ENCODE results near the gene MAML3. TPM values are rescaled to one million over a fixed set of nuclear protein-coding genes. Genes with fewer than 3 reads are reported as not detected.
"Not testable (repeated sequence)": the region's sequence is repeated elsewhere in the genome, so short reads cannot be mapped to it uniquely, and the experiment has no call there.

Gene MAML3
- polyA plus RNA-seq, 4 donors = 1.4 to 10.3 (median 3.4) TPM

DNA sequence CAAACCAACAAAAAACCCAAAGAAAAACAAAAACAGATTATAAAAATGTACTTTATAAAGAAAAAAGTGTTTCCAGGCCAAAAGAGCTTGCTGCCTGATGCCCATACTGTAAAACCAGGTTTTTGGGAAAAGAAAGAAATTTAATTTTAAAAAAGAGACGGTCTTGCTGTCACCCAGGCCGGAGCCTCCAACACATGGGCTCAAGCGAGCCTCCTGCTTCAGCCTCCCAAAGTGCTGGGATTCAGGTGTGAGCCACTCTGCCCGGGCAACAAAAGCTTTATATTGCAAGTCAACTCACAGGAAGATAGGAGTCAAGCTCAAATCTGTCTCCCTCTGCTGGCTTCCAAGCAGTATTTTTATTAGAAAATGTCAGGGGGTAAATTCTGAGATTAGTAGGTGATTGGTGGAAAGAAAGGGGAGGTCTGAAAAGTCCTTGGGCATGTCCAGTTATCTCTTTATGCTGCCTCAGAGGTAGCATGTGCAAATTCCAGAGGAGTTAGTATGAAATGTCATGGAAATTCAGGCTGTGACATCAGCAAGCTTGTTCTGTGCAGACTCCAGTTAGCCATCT, 449.0 kb downstream of the MAML3 start:
- Histone ChIP-seq H3K4me1 (ENCODE audit: control insufficient read depth in 3 of 3, insufficient read depth in 2 of 3, low read depth in 1 of 3, low read length in 2 of 3) (no peaks in the 10 kb centered on the region), H3K36me3 (ENCODE audit: control insufficient read depth in 3 of 3, insufficient read depth in 2 of 3, low read depth in 1 of 3, low read length in 3 of 3) (peaks cover 7 to 20% (median 11%) of the 10 kb centered on the region in 3 donors), H3K27me3 (ENCODE audit: control insufficient read depth in 3 of 3, insufficient read depth in 3 of 3, low read length in 3 of 3) (no peaks in the 10 kb centered on the region), H3K27ac (ENCODE audit: low read depth in 1 of 3, low read length in 2 of 3) (no peak overlapping the region), H3K9me3 (ENCODE audit: control insufficient read depth in 2 of 2, insufficient read depth in 1 of 2, low read depth in 1 of 2, low read length in 1 of 2) (no peaks in the 10 kb centered on the region), H3K4me3 (ENCODE audit: low read depth in 1 of 3, low read length in 3 of 3) (no peak overlapping the region)
- WGBS, 3 donors = 95 to 98% (median 95%) methylated on average over 4 of the region's 4 CpGs
- DNase-seq (peak in 1 of 2 donors; percentile 16), FAIRE-seq (no peak)

DNA sequence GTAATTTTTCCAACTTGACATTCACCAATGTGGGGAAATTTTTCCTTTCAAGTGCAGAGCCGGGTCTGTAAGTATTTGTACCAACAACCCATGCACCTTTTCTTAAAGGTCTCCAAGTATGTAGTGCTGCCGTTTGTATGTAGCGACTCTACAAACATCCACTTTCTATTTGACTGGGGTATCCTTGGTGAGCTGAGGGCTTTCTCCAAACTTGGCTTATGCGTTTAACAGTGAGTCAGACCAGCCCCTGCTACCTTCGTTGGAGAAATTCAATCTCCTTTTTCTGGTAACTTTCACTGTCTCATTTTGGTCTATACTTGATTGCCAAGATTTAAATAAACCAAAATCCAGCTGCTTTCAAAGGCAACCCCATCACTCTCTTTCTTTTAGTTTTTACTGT, 453.4 kb downstream of the MAML3 start:
- no peak for FAIRE-seq
- Histone ChIP-seq H3K27ac (ENCODE audit: low read depth in 1 of 3, low read length in 2 of 3) (no peak overlapping the region), H3K36me3 (ENCODE audit: control insufficient read depth in 3 of 3, insufficient read depth in 2 of 3, low read depth in 1 of 3, low read length in 3 of 3) (peaks cover 8 to 24% (median 14%) of the 10 kb centered on the region in 3 donors), H3K4me3 (ENCODE audit: low read depth in 1 of 3, low read length in 3 of 3) (no peak overlapping the region), H3K4me1 (ENCODE audit: control insufficient read depth in 3 of 3, insufficient read depth in 2 of 3, low read depth in 1 of 3, low read length in 2 of 3) (no peaks in the 10 kb centered on the region), H3K9me3 (ENCODE audit: control insufficient read depth in 2 of 2, insufficient read depth in 1 of 2, low read depth in 1 of 2, low read length in 1 of 2) (peaks cover 0 to 3% of the 10 kb centered on the region in 2 donors), H3K27me3 (ENCODE audit: control insufficient read depth in 3 of 3, insufficient read depth in 3 of 3, low read length in 3 of 3) (no peaks in the 10 kb centered on the region)
- 76 to 83% (median 78%) methylated on average over 5 of the region's 5 CpGs for WGBS, 3 donors
- no peak for DNase-seq

DNA sequence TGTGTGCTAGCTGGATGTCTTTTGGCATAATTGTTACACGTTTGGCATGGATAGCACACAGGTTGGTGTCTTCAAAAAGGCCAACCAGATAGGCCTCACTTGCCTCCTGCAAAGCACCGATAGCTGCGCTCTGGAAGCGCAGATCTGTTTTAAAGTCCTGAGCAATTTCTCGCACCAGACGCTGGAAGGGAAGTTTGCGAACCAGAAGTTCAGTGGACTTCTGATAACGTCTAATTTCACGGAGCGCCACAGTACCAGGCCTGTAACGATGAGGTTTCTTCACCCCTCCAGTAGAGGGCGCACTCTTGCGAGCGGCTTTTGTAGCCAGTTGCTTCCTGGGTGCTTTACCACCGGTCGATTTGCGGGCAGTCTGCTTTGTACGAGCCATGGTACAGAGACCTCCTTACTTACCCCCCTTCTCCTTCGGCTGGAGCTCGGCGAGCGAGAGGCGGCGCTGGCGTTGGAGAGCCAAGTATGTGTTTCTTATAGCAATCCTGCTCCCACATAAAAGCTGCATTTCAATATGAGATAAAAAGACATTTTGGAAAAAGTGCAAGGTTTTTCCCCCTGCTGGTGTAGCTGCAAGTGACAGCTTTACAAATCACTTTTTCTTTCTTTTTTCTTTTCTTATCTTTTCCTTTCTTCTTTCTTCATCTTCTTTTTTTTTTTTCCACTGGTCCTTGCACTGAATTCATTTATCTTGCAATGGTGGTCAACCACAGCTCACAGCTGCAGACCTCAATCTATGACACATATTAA, 455.6 kb downstream of the MAML3 start:
- FAIRE-seq; DNase-seq; H3K9me3 ChIP-seq (ENCODE audit: control insufficient read depth in 2 of 2, insufficient read depth in 1 of 2, low read depth in 1 of 2, low read length in 1 of 2); H3K27me3 ChIP-seq (ENCODE audit: control insufficient read depth in 3 of 3, insufficient read depth in 3 of 3, low read length in 3 of 3); H3K4me1 ChIP-seq (ENCODE audit: control insufficient read depth in 3 of 3, insufficient read depth in 2 of 3, low read depth in 1 of 3, low read length in 2 of 3); H3K4me3 ChIP-seq (ENCODE audit: low read depth in 1 of 3, low read length in 3 of 3); H3K27ac ChIP-seq (ENCODE audit: low read depth in 1 of 3, low read length in 2 of 3): not testable (repeated sequence)
- WGBS, 3 donors = 96 to 99% (median 99%) methylated on average over 14 to 17 of the region's 25 CpGs
- peaks cover 6 to 15% (median 11%) of the 10 kb centered on the region in 3 donors for H3K36me3 ChIP-seq (ENCODE audit: control insufficient read depth in 3 of 3, insufficient read depth in 2 of 3, low read depth in 1 of 3, low read length in 3 of 3)

DNA sequence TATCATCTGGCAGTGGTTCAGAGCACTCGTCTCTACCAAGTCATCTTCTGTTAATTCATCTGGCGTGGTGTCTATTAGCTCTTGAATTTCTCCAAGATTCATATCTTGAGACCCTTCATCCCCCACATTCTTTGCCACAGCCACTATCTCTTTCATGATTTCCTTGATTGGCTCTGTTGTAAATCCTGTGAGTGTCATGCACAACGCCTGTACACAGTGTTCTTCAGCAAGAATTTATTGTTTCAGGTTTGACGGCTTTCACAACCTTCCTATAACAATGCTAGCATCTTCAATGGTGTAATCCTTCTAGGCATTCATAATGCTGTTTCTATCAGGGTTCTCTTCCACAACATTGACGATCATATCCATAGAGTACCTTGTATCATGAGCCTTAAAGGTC, 457.5 kb downstream of the MAML3 start:
- Histone ChIP-seq H3K9me3 (ENCODE audit: control insufficient read depth in 2 of 2, insufficient read depth in 1 of 2, low read depth in 1 of 2, low read length in 1 of 2) (peaks cover 0 to 3% of the 10 kb centered on the region in 2 donors), H3K4me1 (ENCODE audit: control insufficient read depth in 3 of 3, insufficient read depth in 2 of 3, low read depth in 1 of 3, low read length in 2 of 3) (peaks cover 0 to 12% (median under 1%) of the 10 kb centered on the region in 3 donors), H3K36me3 (ENCODE audit: control insufficient read depth in 3 of 3, insufficient read depth in 2 of 3, low read depth in 1 of 3, low read length in 3 of 3) (peaks cover 6 to 21% (median 11%) of the 10 kb centered on the region in 3 donors), H3K27ac (ENCODE audit: low read depth in 1 of 3, low read length in 2 of 3) (no peak overlapping the region), H3K4me3 (ENCODE audit: low read depth in 1 of 3, low read length in 3 of 3) (no peak overlapping the region), H3K27me3 (ENCODE audit: control insufficient read depth in 3 of 3, insufficient read depth in 3 of 3, low read length in 3 of 3) (no peaks in the 10 kb centered on the region)
- FAIRE-seq = no peak
- no peak for DNase-seq
- WGBS, 3 donors = 90 to 95% (median 92%) methylated on average over 5 of the region's 5 CpGs

DNA sequence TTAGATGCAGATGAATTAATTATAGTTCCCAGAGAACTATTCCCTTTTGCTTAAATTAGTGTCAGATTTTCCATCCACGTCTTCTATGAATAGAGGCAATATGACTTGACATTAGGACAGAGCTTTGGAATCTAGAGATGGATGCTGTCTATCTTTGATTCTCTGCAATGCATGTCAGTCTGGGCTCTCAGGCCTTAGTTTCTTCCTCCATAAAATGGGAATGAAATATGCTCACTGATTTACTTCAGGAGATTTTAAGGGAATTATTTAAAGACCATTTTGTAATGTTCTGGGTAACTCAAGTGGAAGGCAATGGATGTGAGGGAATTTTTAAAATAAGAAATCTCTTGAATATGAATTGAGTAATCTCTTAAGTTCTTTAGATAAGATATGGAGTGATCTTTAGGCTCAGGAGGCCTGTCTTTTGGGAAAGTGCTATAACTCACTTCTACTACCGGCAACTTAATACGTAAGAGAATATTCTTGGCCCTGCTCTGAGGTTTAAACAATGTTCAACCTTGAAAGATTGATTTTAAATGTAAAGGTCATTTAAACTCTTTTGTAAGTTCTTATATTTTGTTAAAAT, 459.4 kb downstream of the MAML3 start:
- 75 to 92% (median 85%) methylated on average over 3 of the region's 3 CpGs for WGBS, 3 donors

DNA sequence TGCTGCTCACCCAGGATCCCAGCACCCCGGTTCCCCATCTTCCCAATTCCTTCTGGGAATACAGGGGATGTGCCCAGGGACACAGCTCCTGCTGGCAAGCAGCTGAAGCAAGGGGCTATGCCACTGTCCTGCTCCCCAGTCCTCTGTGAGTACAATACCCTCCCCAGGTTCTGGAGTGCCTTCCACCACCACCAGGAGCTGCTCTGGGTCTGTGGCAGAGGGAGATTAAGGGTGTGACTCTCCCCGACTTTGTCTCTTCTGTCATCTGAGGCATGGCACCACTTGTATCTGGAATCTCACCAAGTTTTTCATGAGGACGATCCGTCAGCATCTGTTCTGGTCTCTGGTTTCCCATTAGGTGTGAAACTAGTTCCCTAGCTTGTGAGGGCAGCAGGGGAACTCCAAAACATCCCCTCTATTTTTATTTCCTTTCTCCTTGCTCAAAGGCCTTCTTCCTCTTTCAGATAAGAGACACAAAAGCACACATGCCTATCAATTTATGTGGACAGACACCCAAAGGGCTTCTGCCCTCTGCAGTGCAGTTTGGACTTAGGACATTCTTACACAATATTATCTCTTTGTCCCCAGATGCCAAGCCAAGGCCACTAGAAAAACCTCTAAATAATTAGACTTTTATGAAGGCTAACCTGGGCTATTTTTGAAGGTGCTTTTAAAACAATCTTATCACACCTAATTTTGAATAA, 461.5 kb downstream of the MAML3 start:
- Histone ChIP-seq H3K9me3 (ENCODE audit: control insufficient read depth in 2 of 2, insufficient read depth in 1 of 2, low read depth in 1 of 2, low read length in 1 of 2) (peaks cover 0 to 3% of the 10 kb centered on the region in 2 donors), H3K4me1 (ENCODE audit: control insufficient read depth in 3 of 3, insufficient read depth in 2 of 3, low read depth in 1 of 3, low read length in 2 of 3) (peaks cover 0 to 44% (median 10%) of the 10 kb centered on the region in 3 donors), H3K4me3 (ENCODE audit: low read depth in 1 of 3, low read length in 3 of 3) (no peak overlapping the region), H3K27me3 (ENCODE audit: control insufficient read depth in 3 of 3, insufficient read depth in 3 of 3, low read length in 3 of 3) (no peaks in the 10 kb centered on the region), H3K36me3 (ENCODE audit: control insufficient read depth in 3 of 3, insufficient read depth in 2 of 3, low read depth in 1 of 3, low read length in 3 of 3) (peaks cover 0 to 24% (median 9%) of the 10 kb centered on the region in 3 donors), H3K27ac (ENCODE audit: low read depth in 1 of 3, low read length in 2 of 3) (peak overlapping the region; percentile 27 to 83 (median 52))
- DNase-seq = peak; percentile 53 to 69
- FAIRE-seq = no peak
- WGBS, 3 donors = 8 to 29% (median 20%) methylated on average over 4 of the region's 4 CpGs

More for the DNA sequence above, 459.4 kb downstream of the MAML3 start:
- H3K27me3 ChIP-seq (ENCODE audit: control insufficient read depth in 3 of 3, insufficient read depth in 3 of 3, low read length in 3 of 3) = no peaks in the 10 kb centered on the region
- DNase-seq (no peak), FAIRE-seq (no peak)
- peaks cover 0 to 3% of the 10 kb centered on the region in 2 donors for H3K9me3 ChIP-seq (ENCODE audit: control insufficient read depth in 2 of 2, insufficient read depth in 1 of 2, low read depth in 1 of 2, low read length in 1 of 2)
- H3K4me1 ChIP-seq (ENCODE audit: control insufficient read depth in 3 of 3, insufficient read depth in 2 of 3, low read depth in 1 of 3, low read length in 2 of 3) = peaks cover 0 to 30% (median 9%) of the 10 kb centered on the region in 3 donors
- no peak overlapping the region for H3K27ac ChIP-seq (ENCODE audit: low read depth in 1 of 3, low read length in 2 of 3)
- H3K4me3 ChIP-seq (ENCODE audit: low read depth in 1 of 3, low read length in 3 of 3) = no peak overlapping the region
- peaks cover under 1 to 23% (median 9%) of the 10 kb centered on the region in 3 donors for H3K36me3 ChIP-seq (ENCODE audit: control insufficient read depth in 3 of 3, insufficient read depth in 2 of 3, low read depth in 1 of 3, low read length in 3 of 3)

DNA sequence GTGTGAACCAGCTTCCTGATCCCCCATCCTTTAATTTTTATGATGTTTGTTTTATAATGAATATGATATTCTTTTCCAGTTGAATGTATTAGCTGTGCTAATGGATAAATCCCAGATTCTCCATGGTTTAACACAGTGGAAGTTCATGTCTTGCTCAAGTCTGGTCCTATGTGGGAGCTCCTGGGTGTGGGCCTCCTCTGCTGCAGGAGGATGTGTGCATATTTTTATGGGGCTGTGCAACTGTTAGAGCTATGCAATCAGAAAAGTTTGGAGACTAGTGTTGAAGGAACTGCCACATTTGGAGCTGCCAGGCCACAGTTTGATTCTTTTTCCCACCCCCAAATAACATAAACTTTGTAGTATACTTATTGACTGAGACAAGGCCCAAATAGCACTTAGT, 463.6 kb downstream of the MAML3 start:
- Histone ChIP-seq H3K9me3 (ENCODE audit: control insufficient read depth in 2 of 2, insufficient read depth in 1 of 2, low read depth in 1 of 2, low read length in 1 of 2) (no peaks in the 10 kb centered on the region), H3K27me3 (ENCODE audit: control insufficient read depth in 3 of 3, insufficient read depth in 3 of 3, low read length in 3 of 3) (no peaks in the 10 kb centered on the region), H3K4me1 (ENCODE audit: control insufficient read depth in 3 of 3, insufficient read depth in 2 of 3, low read depth in 1 of 3, low read length in 2 of 3) (peaks cover 8 to 62% (median 15%) of the 10 kb centered on the region in 3 donors), H3K36me3 (ENCODE audit: control insufficient read depth in 3 of 3, insufficient read depth in 2 of 3, low read depth in 1 of 3, low read length in 3 of 3) (peaks cover 0 to 24% (median 2%) of the 10 kb centered on the region in 3 donors), H3K4me3 (ENCODE audit: low read depth in 1 of 3, low read length in 3 of 3) (no peak overlapping the region), H3K27ac (ENCODE audit: low read depth in 1 of 3, low read length in 2 of 3) (peak overlapping the region in 2 of 3 donors; percentile 43 to 65)
- DNase-seq (no peak), FAIRE-seq (no peak)

DNA sequence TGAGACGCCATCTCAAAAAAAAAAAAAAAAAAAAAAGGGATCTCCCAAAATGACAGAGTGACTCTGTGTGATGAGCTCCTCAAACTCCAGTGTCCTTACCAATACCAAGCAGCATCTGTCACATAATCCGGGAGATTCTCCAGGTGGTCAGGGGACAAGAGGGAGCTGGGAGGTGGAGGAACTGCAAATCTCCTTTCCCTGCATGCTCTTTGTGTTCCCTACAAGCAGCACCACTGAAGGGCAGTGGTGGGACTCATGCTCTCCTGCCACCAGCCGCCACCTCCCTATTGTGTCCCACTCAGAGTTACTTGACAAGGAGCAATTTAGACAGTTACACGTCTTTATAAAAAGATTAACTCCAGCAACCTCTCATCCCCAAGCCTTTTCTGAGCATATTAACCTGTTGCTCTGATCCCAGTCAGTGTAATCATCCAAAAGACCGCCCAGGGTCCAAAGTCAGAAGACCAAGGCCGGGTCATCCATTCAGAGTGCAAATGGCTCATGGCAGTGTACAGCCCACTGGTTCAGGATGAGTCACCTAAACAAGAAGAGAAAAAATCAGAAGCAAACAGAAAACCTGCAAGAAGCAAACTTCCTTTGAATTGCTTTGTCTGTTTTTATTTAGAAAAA, 464.8 kb downstream of the MAML3 start:
- no peak overlapping the region for H3K4me3 ChIP-seq (ENCODE audit: low read depth in 1 of 3, low read length in 3 of 3)
- peak overlapping the region; percentile 34 to 73 (median 51) for H3K27ac ChIP-seq (ENCODE audit: low read depth in 1 of 3, low read length in 2 of 3)
- FAIRE-seq = no peak
- peaks cover 10 to 63% (median 15%) of the 10 kb centered on the region in 3 donors for H3K4me1 ChIP-seq (ENCODE audit: control insufficient read depth in 3 of 3, insufficient read depth in 2 of 3, low read depth in 1 of 3, low read length in 2 of 3)
- H3K27me3 ChIP-seq (ENCODE audit: control insufficient read depth in 3 of 3, insufficient read depth in 3 of 3, low read length in 3 of 3) = no peaks in the 10 kb centered on the region
- peaks cover 0 to 29% (median 2%) of the 10 kb centered on the region in 3 donors for H3K36me3 ChIP-seq (ENCODE audit: control insufficient read depth in 3 of 3, insufficient read depth in 2 of 3, low read depth in 1 of 3, low read length in 3 of 3)
- H3K9me3 ChIP-seq (ENCODE audit: control insufficient read depth in 2 of 2, insufficient read depth in 1 of 2, low read depth in 1 of 2, low read length in 1 of 2) = peaks cover 0 to 5% of the 10 kb centered on the region in 2 donors
- DNase-seq = peak; percentile 91 to 95
- WGBS, 3 donors = 24 to 63% (median 42%) methylated on average over 6 of the region's 6 CpGs
